CD4-positive, alpha-beta T cell treated with Interferon alpha-2 for 1 hour (primary cell): ENCODE measurements around the gene CCDC82.
"Not testable (repeated sequence)": the region's sequence is repeated elsewhere in the genome, so short reads cannot be mapped to it uniquely, and the experiment has no call there.

Experiments used
- DNase-seq, 2 donors: peaks; one replicate each; pipeline ENCODE4 v3.0.0-alpha.2; 2020 to 2022

Gene CCDC82

DNA sequence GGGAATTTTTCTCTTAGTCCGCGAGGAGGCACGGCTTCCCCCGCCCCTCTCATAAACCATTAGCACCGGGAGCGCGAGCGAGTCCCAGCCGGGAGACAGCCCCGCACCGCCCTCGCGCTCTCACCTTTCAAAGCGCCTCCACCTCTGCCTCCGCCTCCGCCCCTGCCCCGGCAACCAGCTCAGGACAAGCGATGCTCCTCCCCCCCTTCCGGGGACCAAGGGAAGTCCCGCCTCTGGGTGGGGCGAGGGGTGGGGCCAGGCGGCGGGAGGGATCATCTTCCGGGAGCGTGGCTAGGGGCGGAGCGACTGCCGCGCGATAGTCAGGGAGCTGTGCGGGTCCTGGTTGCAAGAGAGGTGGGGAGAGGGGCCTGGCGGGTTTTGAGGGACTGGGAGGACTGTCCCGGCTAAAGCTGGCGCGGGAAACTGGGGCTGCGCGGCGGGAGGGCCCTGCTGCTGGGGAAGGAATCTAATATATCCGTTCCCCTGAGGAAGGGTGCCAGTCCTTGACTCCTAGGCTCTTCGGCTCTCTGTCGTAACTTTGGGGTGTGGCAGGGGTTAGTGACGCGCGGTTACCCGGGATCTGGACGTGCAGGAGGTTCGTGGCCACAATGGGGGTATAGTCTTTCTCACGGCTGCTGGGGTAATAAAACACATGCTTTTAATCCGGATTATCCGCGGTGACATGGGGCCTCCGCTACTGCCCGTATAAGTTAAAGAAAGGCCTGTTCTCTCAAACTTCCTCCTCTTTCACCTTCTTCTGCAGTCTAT is at the start of gene CCDC82, which contains the start of gene JRKL:
Gene CCDC82 (minus strand): TSS at position 193 of the 768 bp plus-strand sequence. CDS start 5,165 bp downstream, outside the sequence.
Gene JRKL (plus strand): TSS at position 294 of the 768 bp plus-strand sequence. CDS start 637 bp downstream, outside the sequence.
- peak; percentile 96 to 98 for DNase-seq

DNA sequence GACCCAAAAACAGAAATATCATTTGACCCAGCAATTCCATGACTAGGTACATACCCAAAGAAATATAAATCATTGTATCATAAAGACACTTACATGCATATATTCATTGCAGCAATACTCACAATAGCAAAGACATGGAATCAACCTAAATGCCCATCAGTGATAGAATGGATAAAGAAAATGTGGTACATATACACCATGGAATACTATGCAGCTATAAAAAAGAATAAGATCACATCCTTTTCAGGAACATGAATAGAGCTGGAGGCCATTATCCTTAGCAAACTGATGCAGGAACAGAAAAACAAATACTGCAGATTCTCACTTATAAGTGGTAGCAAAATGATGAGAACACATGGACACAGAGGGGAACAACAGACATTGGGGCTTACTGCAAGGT is 42.9 kb upstream of the CCDC82 start:
- DNase-seq, result not testable (repeated sequence)

DNA sequence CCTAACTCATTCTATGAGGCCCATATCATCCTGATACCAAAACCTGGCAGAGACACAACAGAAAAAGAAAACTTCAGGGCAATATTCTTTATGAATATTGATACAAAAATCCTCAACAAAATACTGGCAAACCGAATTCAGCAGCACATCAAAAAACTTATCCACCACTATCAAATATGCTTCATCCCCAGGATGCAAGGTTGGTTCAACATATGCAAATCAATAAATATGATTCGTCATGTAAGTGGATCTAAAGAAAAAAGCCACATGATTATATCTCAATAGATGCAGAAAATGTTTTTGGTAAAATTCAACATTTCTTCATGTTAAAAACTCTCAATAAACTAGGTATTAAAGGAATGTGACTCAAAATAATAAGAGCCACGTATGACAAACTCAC is 41.0 kb upstream of the CCDC82 start:
- no peak for DNase-seq

DNA sequence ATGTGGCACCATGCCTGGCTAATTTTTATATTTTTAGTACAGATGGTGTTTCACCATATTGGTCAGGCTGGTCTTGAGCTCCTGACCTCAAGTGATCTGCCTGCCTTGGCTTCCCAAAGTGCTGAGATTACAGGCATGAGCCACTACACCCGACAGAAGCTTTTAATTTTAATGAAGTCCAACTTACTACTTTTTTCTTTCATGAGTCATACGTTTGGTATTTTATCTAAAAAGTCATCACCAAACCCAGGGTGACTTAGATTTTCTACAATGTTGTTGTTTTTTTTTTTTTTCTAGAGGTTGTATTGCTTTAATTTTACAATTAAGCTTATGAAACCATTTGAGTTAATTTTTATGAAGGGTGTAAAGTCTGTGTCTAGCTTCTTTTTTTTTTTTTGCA is 35.0 kb upstream of the CCDC82 start:
- no peak for DNase-seq

DNA sequence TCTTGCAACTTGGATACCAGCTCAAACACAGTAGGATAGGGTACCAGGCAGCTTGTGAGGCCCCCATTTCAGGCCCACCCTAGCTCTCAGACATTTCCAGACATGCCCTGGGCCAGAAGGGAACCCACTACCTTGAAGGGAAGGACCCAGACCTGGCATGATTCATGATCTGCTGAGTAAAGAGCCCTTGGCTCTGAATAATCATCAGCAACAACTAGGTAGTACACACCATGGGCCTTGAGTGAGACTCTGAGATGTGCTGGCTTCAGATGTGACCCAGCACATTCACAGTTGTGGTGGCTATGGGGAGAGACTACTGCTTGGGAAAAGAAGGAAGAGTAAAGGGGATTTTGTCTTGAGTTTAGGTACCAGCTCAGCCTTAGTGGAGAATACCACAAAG is 23.7 kb upstream of the CCDC82 start:
- no peak for DNase-seq

DNA sequence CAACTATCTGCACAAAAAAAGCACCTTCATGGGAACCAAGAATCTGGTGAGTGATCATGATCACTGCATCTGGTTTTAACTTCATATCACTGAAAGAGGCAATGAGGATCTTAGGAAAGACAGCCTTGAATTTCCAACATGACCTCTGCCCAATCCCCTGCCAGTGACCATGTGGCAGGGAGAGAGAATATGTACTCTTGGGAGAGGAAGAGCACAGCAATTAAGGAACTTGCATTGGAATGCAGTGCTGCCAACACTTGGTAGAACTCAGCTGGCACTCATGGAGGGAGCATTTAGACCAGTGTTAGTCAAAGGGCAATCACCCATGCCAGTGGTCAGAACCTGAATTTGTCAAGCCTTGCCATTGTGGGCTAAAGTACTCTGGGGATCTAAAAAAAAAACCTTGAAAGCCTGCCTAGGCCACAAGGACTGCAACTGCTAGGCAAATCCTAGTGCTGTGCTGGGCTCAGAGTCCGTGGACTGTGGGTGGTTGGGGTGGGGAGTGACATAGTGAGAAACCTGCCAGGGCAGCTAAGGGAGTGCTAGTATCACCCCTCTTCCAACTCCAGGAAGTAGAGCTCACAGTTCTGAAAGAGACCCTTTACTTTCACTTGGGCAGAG is 23.2 kb upstream of the CCDC82 start:
- DNase-seq, result no peak

DNA sequence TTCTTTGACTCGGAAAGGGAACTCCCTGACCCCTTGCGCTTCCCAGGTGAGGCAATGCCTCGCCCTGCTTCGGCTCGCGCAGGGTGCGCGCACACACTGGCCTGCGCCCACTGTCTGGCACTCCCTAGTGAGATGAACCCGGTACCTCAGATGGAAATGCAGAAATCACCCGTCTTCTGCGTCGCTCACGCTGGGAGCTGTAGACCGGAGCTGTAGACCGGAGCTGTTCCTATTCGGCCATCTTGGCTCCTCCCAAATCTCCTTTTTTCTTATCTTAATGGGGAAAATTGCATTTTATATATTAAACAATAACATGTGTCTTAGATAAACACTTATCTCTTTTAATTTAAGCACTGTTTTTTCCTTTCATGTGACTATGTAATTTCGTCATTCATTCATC is 21.7 kb upstream of the CCDC82 start:
- not testable (repeated sequence) for DNase-seq

DNA sequence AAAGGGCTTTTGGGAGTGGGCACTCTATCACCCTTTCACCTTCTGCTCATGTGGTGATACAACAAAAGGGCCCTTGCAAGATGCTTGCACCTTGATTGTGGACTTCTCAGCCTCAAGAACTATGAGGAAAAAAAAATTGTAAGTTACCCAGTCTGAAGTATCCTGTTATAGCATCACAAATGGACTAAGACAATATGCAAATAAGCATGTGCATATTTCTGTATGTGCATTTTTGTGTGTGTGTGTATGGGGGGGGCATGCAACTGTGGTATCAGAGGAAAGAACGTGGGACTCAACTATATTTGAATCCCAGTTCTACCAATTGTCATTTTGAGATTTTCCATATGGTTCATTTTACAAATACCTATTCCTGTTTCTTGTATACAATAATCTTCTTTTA is 11.0 kb upstream of the CCDC82 start:
- no peak for DNase-seq

DNA sequence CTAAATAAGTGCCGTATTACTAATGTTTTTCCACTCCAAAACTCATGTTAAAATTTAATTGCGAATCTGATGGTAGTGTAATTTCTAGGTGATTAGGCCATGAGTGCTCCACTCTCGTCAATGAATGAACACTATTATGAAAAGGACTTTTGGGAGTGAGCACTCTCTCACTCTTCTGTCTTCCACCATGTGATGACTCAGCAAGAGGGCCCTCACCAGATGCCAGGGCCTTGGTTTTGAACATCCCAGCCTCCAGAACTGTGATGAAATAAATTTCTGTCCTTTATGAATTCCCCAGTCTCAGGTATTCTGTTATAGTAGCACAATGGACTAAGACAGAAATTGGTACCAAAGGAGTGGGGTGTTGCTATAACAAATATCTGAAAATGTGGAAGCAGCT is 8.2 kb upstream of the CCDC82 start:
- DNase-seq, result no peak

DNA sequence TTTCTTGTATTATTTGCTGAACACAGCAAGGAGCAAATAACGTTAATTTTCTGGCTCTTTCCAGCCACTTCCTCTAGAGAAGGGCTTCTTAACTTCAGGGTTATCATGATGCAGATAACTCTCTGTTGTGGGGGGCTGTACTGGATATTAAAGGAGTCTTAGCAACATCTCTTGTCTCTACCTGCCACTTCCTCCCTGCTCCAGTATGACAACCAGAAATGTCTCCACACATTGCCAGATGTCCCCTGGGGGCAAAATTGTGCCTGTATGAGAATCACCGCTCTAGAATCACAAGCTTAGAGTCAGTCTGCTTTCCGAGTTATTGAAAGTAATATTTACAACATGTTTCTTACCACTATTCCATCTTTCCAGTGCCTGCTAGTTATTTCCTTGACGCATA is 6.9 kb upstream of the CCDC82 start:
- no peak for DNase-seq

DNA sequence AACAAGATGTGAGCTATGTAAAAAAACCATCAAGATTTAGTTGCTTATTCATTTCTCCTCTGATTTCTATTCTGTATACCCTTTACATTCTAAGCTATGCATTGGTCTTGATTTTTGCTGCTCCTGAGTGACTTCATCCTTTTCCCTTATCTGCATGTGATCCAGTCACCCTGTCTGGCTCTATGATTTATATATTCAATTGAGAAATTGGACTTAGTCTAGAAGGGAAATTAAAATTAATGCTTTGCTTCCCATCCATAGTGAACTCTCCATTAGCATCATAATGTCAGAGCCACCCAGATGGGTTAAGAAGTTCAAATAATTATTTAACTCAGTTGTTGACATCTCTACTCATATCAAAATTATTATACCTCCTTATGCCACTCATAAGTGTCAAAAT is 5.1 kb upstream of the CCDC82 start:
- no peak for DNase-seq

DNA sequence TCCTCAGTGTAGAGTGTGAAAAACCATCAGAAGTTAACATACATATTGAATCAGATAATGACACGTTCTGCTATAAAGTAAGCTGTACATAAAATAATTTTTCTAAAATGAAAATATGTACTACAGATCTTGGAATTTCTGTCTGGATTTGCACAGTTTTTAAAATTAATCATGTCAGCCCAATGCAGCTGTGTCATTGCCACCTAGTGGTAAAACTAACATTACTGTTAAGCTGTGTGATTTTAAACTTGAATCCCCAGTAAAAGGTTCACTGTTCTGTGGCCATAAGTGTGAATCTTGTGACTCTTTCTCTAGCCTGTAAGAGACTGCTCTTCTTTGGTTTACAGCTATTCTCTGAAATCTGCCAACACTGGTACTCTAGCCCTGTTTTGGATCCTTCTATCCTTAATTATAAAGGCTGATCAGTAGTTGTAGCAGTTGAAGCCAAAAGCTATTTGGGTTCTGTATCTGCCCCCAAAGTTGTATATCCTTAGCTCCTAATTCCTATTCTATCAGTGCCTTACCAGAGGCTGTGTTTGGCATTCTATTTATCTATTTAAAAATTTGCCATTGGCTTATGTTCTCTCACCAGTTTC is 4.1 kb upstream of the CCDC82 start:
- DNase-seq, result peak in 1 of 2 donors; percentile 60

DNA sequence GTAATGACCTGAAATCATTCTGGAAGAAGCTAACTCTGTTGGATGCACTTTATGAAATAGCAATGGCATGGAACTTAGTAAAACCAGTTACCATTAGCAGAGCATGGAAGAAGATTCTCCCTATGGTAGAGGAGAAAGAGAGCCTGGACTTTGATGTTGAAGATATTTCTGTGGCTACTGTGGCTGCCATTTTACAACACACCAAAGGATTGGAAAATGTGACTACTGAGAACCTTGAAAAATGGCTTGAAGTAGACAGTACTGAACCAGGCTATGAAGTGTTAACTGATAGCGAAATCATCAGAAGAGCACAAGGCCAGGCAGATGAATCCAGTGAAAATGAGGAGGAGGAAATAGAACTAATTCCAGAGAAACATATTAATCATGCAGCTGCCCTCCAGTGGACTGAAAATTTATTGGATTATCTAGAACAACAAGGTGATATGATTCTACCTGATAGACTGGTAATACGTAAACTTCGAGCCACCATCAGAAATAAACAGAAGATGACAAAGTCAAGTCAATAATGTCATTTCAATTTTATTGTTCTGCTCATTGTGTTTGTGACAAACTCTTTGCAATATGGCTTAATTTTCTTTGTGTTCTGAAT is 2.1 kb upstream of the CCDC82 start:
- no peak for DNase-seq

DNA sequence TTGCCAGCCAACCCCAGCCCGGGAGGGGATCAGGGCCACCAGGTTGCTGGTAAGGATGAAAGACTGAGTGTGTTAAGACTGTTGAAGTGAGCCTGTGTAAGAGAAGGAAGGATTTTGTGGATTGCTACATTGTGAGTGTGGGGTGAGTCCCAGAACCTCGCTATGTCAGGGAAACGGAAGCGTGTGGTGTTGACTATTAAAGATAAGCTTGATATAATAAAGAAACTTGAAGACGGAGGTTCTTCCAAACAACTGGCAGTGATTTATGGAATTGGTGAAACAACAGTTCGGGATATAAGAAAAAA is 728 bp upstream of the CCDC82 start:
- no peak for DNase-seq

DNA sequence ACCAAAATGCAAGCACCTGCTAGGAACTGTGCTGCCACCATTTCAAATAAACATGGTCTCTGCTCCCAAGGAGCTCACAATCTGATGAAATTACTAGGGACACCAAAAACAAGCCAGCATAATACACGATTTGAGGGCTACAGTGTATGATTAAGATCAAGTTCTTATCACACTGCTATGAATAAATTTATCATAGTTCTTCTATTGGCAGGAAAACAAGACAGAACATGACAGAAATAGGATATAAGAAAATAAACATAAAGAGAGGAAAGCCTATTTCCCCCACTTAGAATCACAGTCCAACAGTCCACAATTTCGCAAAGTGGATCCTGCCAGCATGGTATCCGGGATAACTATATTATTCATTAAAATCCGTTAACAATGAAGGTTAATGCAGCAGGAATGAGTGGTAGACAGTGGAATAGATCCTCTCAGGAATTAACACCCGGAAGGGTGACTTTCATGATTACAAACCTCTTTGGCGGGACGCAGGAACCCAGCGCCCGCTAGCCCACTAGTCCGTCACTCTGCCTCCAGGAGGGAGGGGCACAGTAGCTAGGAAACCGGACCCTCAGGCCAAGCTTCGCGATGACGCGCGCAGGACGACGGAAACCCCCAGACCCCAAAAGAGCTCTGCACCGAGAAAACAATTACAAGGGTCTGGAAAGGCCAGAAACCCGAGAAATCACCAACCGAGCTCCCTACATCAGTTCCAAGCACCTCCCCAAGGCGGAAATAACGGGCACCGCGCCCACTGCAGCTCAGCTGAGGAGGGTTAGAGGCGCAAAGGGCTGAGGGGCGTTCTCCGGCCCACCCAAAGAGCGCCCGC is 607 bp downstream of the CCDC82 start:
- no peak for DNase-seq

DNA sequence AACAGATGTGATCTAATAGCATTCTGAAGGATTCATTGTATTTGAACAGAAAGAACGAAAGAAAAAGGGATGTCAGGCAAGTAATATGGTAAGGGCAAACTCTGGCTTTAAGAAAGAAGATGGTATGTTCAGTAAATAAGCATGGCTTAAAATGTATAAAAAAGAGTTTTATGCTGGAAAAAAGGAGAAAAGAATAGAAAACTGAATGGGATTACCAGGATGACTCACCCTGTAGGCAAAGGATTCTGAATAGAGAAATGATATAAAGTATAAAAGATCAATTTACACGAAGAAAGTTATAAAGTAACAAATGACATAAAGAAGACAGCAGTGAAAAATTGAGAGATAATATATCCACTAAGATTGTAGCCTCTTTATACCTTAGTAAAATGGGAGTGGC is 4.5 kb downstream of the CCDC82 start:
- DNase-seq, result no peak

DNA sequence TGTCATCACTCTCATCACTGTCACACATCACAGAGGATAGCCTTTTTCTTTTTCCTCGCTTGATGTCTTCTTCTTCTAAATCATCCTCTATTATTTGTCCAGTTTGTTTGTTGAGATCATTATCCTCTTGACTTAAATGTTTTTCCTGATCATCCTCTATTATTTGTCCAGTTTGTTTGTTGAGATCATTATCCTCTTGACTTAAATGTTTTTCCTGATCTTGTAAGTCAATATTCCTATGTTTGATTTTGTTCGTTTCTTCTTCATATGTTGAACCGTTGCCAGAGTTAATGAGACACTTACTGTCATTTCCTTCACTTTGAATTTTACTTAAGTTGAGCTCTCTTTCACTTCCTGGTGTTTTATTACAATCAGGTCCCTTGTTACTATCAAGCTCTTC is 5.6 kb downstream of the CCDC82 start:
- DNase-seq, result no peak

DNA sequence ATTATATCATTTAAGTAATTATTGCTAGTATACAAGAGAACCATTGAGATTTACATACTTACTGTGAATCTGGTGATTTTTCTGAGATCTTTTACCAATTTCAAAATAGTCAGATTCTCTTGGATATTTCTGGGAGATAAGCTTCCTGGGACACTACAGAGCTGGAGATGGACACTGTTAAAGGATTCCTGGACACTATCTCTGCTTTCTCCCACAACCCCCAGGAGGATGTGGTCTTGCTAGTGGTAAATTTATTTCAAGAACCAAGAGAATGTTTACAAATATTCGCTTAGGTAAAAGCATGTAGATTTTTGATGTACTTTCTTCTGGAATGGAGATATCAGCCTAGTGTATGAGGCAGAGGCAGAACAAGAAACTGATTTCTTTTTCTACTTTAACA is 12.9 kb downstream of the CCDC82 start:
- no peak for DNase-seq

DNA sequence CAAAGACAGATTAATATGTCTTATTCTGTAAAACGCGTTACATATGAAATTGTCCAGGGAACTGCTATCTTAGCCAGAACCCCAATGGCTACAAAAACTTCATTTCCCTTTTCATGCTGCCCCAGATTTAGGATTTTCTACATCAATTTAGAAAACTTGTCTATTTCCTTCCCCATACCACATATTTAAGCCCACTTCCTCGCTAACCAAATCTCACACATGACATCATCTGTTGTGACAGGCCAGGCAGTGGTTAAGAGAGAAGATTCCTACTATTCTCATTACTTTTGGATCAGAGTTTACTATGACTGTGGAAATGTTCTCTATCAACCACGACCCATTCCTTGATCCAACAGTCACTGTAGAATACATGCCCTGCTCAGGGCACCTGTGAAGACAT is 15.9 kb downstream of the CCDC82 start:
- no peak for DNase-seq

DNA sequence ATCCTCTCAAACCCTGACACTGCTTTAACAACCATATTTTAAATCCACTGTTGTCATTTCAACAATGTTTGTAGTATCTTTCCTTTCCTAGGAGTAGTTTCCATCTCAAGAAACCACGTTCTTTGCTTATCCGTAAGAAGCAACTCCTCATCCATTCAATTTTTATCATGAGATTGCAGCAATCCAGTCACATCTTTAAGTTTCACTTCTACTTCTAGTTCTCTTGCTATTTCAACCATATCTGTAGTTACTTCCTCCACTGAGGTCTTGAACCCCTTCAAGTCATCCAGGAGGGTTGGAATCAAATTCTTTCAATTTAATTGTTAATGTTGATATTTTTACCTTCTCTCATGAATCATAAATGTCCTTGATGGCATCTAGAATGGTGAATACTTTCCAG is 22.4 kb downstream of the CCDC82 start:
- no peak for DNase-seq

DNA sequence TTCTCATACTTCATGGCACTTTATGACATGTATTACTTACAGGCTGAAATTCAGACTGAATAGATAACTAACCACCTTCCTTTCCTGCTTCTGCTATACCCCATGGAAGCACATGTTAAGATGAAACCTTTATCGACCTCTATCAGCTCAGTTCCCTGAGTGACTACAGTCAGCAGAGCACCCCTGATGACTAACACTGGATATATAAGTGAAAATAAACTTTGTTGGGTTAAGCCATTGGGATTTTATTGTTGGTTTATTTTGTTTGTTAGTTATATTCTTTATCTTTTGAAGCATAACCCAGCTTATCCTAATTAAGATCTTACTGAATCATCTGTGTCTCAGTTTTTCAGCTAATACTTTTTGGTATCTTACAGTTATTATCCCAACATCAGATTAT is 23.7 kb downstream of the CCDC82 start:
- no peak for DNase-seq

DNA sequence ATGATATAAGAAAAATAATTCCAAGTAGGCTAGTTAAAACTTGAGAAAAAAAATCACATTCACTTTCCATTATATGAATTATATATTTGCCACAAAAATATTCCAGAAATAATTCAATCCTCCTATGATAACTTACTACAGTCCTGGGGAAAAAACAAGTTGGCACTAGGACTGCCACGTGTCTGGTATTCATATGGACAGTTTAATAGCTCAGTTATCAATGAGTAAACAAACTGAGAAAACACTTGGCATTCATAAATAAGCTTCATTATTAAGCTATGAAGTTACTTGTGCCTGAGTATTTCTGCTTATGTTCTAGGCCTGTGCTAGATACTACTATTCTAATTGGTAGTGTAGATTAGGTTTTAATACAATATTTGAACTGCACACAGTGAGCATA is 24.2 kb downstream of the CCDC82 start:
- DNase-seq, result no peak

DNA sequence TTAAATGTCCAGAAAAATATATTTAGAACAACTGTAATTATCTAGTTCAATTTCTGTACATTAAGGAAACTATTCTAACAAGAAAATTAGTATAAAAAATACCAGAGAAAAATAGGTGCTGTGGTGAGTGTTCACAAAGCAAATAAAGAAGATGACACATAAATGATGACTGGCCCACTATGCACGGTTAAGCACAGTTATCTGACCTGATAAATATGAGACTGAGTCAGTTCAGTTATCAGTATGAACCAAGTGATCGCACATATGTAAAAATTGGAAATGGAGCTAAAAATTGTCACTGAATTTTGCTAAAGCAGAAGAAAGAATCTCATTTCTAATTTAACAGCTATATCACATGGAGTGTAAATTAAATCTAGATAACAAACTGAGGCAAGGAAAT is 27.9 kb downstream of the CCDC82 start:
- DNase-seq, result no peak
